Neural progenitor cell (in vitro differentiated cells): ENCODE results near the gene VPS8. TPM values are rescaled to one million over a fixed set of nuclear protein-coding genes. Genes with fewer than 3 reads are reported as not detected.

ENCODE experiments used
- DNase-seq: peaks from one replicate; pipeline ENCODE4 v3.0.0-alpha.2; 2016; ENCODE audit warnings: low spot score
- H2AFZ ChIP-seq: fragments of 200-600 bp; sonication (generic); replicated peaks from 2 replicates; pipeline ENCODE4 v1.6.1; 2016; ENCODE audit warnings: antibody characterized with exemption
- H3F3A ChIP-seq: fragments of 200-600 bp; sonication (generic); 2 replicates; pipeline ENCODE4 v1.6.1; 2016; ENCODE audit warnings: antibody characterized with exemption, low read depth
- H3K27ac ChIP-seq: fragments of 200-600 bp; sonication (generic); 2 replicates; pipeline ENCODE4 v1.5.1; 2016; ENCODE audit warnings: mild to moderate bottlenecking
- H3K27me3 ChIP-seq: fragments of 200-600 bp; sonication (generic); 2 replicates; pipeline ENCODE4 v1.6.1; 2016; ENCODE audit warnings: mild to moderate bottlenecking, moderate library complexity
- H3K36me3 ChIP-seq: fragments of 200-600 bp; sonication (generic); 2 replicates; pipeline ENCODE4 v1.5.1; 2016
- H3K4me1 ChIP-seq: fragments of 200-600 bp; sonication (generic); 2 replicates; pipeline ENCODE4 v1.6.1; 2016; ENCODE audit warnings: mixed run types
- H3K4me2 ChIP-seq: fragments of 200-600 bp; sonication (generic); 2 replicates; pipeline ENCODE4 v1.6.1; 2016
- H3K4me3 ChIP-seq: fragments of 200-600 bp; sonication (generic); 2 replicates; pipeline ENCODE4 v1.5.1; 2016
- H3K79me2 ChIP-seq: fragments of 200-600 bp; sonication (generic); 2 replicates; pipeline ENCODE4 v1.6.1; 2016; ENCODE audit warnings: low read depth
- H3K9ac ChIP-seq: fragments of 200-600 bp; sonication (generic); 2 replicates; pipeline ENCODE4 v1.6.1; 2016
- H3K9me3 ChIP-seq: fragments of 200-600 bp; sonication (generic); 2 replicates; pipeline ENCODE4 v1.5.1; 2016; ENCODE audit warnings: low read depth
- H4K20me1 ChIP-seq: fragments of 200-600 bp; sonication (generic); 2 replicates; pipeline ENCODE4 v1.6.1; 2016; ENCODE audit warnings: low read depth
- H3K27ac Mint-ChIP-seq: 3 replicates; pipeline ENCODE4 v1.8.0; 2021; ENCODE audit warnings: mixed read lengths
- H3K27me3 Mint-ChIP-seq: 2 replicates; pipeline ENCODE4 v1.8.0; 2022; ENCODE audit warnings: low read depth, mild to moderate bottlenecking, inconsistent platforms, moderate library complexity, mixed read lengths; ENCODE audit not compliant: insufficient read depth
- H3K36me3 Mint-ChIP-seq: 3 replicates; pipeline ENCODE4 v1.8.0; 2021; ENCODE audit warnings: mixed read lengths
- H3K4me1 Mint-ChIP-seq: 3 replicates; pipeline ENCODE4 v1.8.0; 2021; ENCODE audit warnings: mixed read lengths
- H3K4me3 Mint-ChIP-seq: 3 replicates; pipeline ENCODE4 v1.8.0; 2021; ENCODE audit warnings: mild to moderate bottlenecking, moderate library complexity, mixed read lengths
- H3K9me3 Mint-ChIP-seq: 3 replicates; pipeline ENCODE4 v1.8.0; 2020; ENCODE audit warnings: mixed read lengths
- EZH2 ChIP-seq: fragments of 200-600 bp; sonication (generic); IDR thresholded peaks from 2 replicates; pipeline ENCODE4 v1.6.1; 2017; ENCODE audit warnings: antibody characterized with exemption, mild to moderate bottlenecking, moderate library complexity
- EZH2phosphoT487 ChIP-seq: fragments of 200-600 bp; sonication (generic); IDR thresholded peaks from 2 replicates; pipeline ENCODE4 v1.6.1; 2017; ENCODE audit warnings: antibody characterized with exemption
- total RNA-seq: library from RNA; depleted of rRNA; stranded (reverse); fragments of >200 nt; gene quantifications from 2 replicates; pipeline ENCODE4 v1.2.3, GENCODE V29; 2015; ENCODE audit warnings: low replicate concordance
- TF ChIP-seq, protein P1 (sequence below): fragments of 200-600 bp; sonication (generic); IDR thresholded peaks from 2 replicates; pipeline ENCODE4 v1.5.1; 2017; ENCODE audit warnings: antibody characterized with exemption, mild to moderate bottlenecking

The VPS8 gene
- total RNA-seq, 1 donor from 2014 or later: 93.1 TPM

DNA sequence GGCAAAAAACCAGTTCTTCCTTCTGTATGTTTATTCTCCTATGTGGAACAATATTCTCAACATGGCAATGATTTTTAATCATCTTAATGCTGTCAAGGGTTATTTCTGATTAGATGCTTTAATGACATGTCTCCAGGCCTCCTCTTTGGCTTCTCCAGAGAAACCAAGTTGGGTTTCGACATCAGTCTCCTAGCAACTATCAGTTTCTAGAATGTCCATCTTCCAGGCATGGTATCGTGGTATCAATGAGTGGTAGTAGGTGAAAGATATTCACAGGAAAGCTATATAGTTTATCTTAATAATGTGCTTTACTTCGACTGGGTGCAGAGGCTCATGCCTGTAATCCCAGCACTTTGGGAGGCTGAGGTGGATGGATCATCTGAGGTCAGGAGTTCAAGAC is 212.4 kb downstream of the VPS8 start:
- Histone ChIP-seq H3K36me3 (no peaks in the 10 kb centered on the region), H3K27me3 (no peaks in the 10 kb centered on the region), H3K27ac (no peak overlapping the region), H3K9ac (no peak overlapping the region), H2AFZ (no peak overlapping the region), H3K4me3 (no peak overlapping the region), H3K9me3 (peaks cover 4% of the 10 kb centered on the region), H4K20me1 (no peaks in the 10 kb centered on the region), H3K79me2 (no peaks in the 10 kb centered on the region), H3K4me2 (no peak overlapping the region), H3F3A (no peaks in the 10 kb centered on the region), H3K4me1 (no peaks in the 10 kb centered on the region)
- H3K9me3 Mint-ChIP-seq: peaks cover 2% of the 10 kb centered on the region
- peaks cover 2% of the 10 kb centered on the region for H3K27me3 Mint-ChIP-seq
- H3K36me3 Mint-ChIP-seq: peaks cover 16% of the 10 kb centered on the region
- H3K27ac Mint-ChIP-seq: no peak overlapping the region
- TF ChIP-seq EZH2phosphoT487 (no peak), EZH2 (no peak)
- TF ChIP-seq, protein P1, sequence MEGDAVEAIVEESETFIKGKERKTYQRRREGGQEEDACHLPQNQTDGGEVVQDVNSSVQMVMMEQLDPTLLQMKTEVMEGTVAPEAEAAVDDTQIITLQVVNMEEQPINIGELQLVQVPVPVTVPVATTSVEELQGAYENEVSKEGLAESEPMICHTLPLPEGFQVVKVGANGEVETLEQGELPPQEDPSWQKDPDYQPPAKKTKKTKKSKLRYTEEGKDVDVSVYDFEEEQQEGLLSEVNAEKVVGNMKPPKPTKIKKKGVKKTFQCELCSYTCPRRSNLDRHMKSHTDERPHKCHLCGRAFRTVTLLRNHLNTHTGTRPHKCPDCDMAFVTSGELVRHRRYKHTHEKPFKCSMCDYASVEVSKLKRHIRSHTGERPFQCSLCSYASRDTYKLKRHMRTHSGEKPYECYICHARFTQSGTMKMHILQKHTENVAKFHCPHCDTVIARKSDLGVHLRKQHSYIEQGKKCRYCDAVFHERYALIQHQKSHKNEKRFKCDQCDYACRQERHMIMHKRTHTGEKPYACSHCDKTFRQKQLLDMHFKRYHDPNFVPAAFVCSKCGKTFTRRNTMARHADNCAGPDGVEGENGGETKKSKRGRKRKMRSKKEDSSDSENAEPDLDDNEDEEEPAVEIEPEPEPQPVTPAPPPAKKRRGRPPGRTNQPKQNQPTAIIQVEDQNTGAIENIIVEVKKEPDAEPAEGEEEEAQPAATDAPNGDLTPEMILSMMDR: no peak
- DNase-seq: no peak
- H3K4me3 Mint-ChIP-seq: no peak overlapping the region
- no peaks in the 10 kb centered on the region for H3K4me1 Mint-ChIP-seq

DNA sequence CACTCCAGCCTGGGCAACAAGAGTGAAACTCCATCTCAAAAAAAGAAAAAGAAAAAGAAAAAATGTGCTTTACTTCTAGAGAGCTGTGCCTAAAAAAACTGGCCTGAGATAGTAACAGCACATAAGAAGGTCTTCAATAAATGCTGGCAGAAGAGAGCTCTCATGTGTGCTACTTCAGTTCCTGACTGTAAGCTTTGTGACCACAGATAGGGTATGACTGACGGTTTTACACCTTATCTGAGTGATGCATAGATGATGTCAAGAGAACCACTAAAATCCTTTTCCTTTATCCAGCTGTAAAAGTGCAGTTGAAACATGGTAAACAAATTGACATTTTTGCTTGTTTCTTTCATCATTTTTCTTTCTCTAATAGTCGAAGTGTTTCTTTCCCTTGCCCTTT is 213.0 kb downstream of the VPS8 start:
- Histone ChIP-seq H3K36me3 (no peaks in the 10 kb centered on the region), H3K4me3 (no peak overlapping the region), H2AFZ (no peak overlapping the region), H3F3A (no peaks in the 10 kb centered on the region), H3K4me2 (no peak overlapping the region), H3K27me3 (no peaks in the 10 kb centered on the region), H4K20me1 (no peaks in the 10 kb centered on the region), H3K27ac (no peak overlapping the region), H3K9me3 (peaks cover 2% of the 10 kb centered on the region), H3K4me1 (no peaks in the 10 kb centered on the region), H3K79me2 (no peaks in the 10 kb centered on the region), H3K9ac (no peak overlapping the region)
- TF ChIP-seq EZH2phosphoT487 (no peak), EZH2 (no peak)
- TF ChIP-seq, protein P1: no peak
- Mint-ChIP-seq H3K4me3 (no peak overlapping the region), H3K36me3 (peaks cover 16% of the 10 kb centered on the region), H3K27ac (no peak overlapping the region), H3K9me3 (no peaks in the 10 kb centered on the region), H3K27me3 (peaks cover 2% of the 10 kb centered on the region), H3K4me1 (no peaks in the 10 kb centered on the region)
- DNase-seq: no peak

DNA sequence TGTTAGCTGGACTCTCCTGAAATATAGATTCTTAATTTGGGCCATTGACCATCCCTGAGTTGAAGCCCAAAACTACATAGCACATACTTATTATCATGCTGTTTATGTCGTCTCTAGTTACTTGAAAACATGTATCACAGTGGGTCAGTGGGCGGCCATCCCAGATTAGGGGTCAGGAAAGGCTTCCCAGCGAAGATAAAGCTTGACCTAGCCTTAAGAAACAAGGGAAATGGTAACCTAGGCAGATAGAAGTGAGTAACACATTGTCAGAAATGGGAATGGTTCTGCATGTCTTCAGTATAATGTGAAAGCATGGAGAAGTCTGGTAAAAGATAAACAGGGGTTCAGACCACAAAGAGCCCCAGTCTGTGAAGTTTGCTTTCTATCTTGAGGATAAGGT is 216.2 kb downstream of the VPS8 start:
- peaks cover 3% of the 10 kb centered on the region for H3K4me1 Mint-ChIP-seq
- no peak overlapping the region for H3K27ac ChIP-seq
- no peak overlapping the region for H3K4me3 ChIP-seq
- H3F3A ChIP-seq: no peaks in the 10 kb centered on the region
- no peaks in the 10 kb centered on the region for H3K79me2 ChIP-seq
- DNase-seq: no peak
- no peaks in the 10 kb centered on the region for H3K27me3 ChIP-seq
- no peak overlapping the region for H3K4me2 ChIP-seq
- H3K4me3 Mint-ChIP-seq: no peak overlapping the region
- no peak overlapping the region for H3K27ac Mint-ChIP-seq
- H3K36me3 Mint-ChIP-seq: peaks cover 17% of the 10 kb centered on the region
- no peaks in the 10 kb centered on the region for H3K4me1 ChIP-seq
- H3K9me3 ChIP-seq: no peaks in the 10 kb centered on the region
- no peaks in the 10 kb centered on the region for H3K9me3 Mint-ChIP-seq
- no peaks in the 10 kb centered on the region for H4K20me1 ChIP-seq
- H3K27me3 Mint-ChIP-seq: peaks cover 2% of the 10 kb centered on the region
- H3K9ac ChIP-seq: no peak overlapping the region
- H2AFZ ChIP-seq: no peak overlapping the region
- no peaks in the 10 kb centered on the region for H3K36me3 ChIP-seq
- TF ChIP-seq, protein P1: no peak
- TF ChIP-seq EZH2 (no peak), EZH2phosphoT487 (no peak)
